HL-60 (cell line): Measurements from ENCODE around the gene FAM169A.
"Not testable (repeated sequence)": the region's sequence is repeated elsewhere in the genome, so short reads cannot be mapped to it uniquely, and the experiment has no call there.

ENCODE experiments used
- DNase-seq, 2 experiments: peaks; one replicate each; pipeline ENCODE4 v3.0.0-alpha.2; 2010 to 2020; ENCODE audit warnings: low read depth in 1 of 2, low spot score in 1 of 2
- H3K27ac ChIP-seq: fragments of 250-450 bp; sonication (Bioruptor Pico); replicated peaks from 2 replicates; pipeline ENCODE4 v1.5.1; 2020; ENCODE audit warnings: mild to moderate bottlenecking, moderate library complexity
- H3K27me3 ChIP-seq: fragments of 250-450 bp; sonication (Bioruptor Pico); 2 replicates; pipeline ENCODE4 v1.5.1; 2021; ENCODE audit warnings: mild to moderate bottlenecking, moderate library complexity; ENCODE audit not compliant: insufficient read depth, poor library complexity, severe bottlenecking
- H3K4me3 ChIP-seq: replicated peaks from 2 replicates; pipeline ENCODE4 v1.5.1; 2011; ENCODE audit warnings: mild to moderate bottlenecking, control low read depth, low read length; ENCODE audit not compliant: insufficient read depth
- CTCF ChIP-seq: IDR thresholded peaks from one replicate; pipeline ENCODE4 v1.5.1; 2011; ENCODE audit warnings: low read length, control low read depth, inconsistent platforms; ENCODE audit not compliant: insufficient read depth
- GABPA ChIP-seq: IDR thresholded peaks from 2 replicates; pipeline ENCODE4 v1.6.1; 2012; ENCODE audit warnings: low read depth
- POLR2AphosphoS5 ChIP-seq: IDR thresholded peaks from 2 replicates; pipeline ENCODE4 v1.6.1; 2012; ENCODE audit warnings: low read depth
- SPI1 ChIP-seq: IDR thresholded peaks from 2 replicates; pipeline ENCODE4 v1.6.1; 2012; ENCODE audit warnings: low read depth, mild to moderate bottlenecking, borderline replicate concordance
- TF ChIP-seq, protein P1 (sequence below): IDR thresholded peaks from 2 replicates; pipeline ENCODE4 v1.6.1; 2012; ENCODE audit warnings: low read depth; ENCODE audit not compliant: insufficient replicate concordance

The FAM169A gene

GRCh38 chr5:74875994-74876791 is 10.0 kb upstream of the FAM169A start:
- Histone ChIP-seq H3K4me3 (no peak overlapping the region), H3K27me3 (no peaks in the 10 kb centered on the region), H3K27ac (no peak overlapping the region)
- no peak for TF ChIP-seq CTCF
- TF ChIP-seq, protein P1, sequence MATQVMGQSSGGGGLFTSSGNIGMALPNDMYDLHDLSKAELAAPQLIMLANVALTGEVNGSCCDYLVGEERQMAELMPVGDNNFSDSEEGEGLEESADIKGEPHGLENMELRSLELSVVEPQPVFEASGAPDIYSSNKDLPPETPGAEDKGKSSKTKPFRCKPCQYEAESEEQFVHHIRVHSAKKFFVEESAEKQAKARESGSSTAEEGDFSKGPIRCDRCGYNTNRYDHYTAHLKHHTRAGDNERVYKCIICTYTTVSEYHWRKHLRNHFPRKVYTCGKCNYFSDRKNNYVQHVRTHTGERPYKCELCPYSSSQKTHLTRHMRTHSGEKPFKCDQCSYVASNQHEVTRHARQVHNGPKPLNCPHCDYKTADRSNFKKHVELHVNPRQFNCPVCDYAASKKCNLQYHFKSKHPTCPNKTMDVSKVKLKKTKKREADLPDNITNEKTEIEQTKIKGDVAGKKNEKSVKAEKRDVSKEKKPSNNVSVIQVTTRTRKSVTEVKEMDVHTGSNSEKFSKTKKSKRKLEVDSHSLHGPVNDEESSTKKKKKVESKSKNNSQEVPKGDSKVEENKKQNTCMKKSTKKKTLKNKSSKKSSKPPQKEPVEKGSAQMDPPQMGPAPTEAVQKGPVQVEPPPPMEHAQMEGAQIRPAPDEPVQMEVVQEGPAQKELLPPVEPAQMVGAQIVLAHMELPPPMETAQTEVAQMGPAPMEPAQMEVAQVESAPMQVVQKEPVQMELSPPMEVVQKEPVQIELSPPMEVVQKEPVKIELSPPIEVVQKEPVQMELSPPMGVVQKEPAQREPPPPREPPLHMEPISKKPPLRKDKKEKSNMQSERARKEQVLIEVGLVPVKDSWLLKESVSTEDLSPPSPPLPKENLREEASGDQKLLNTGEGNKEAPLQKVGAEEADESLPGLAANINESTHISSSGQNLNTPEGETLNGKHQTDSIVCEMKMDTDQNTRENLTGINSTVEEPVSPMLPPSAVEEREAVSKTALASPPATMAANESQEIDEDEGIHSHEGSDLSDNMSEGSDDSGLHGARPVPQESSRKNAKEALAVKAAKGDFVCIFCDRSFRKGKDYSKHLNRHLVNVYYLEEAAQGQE: no peak
- no peak for TF ChIP-seq SPI1
- no peak for TF ChIP-seq POLR2AphosphoS5
- no peak for TF ChIP-seq GABPA
- no peak for DNase-seq

GRCh38 chr5:74873525-74874249 is 7.5 kb upstream of the FAM169A start:
- no peak for DNase-seq
- Histone ChIP-seq H3K27ac (no peak overlapping the region), H3K27me3 (no peaks in the 10 kb centered on the region), H3K4me3 (no peak overlapping the region)
- TF ChIP-seq CTCF: no peak
- no peak for TF ChIP-seq SPI1
- no peak for TF ChIP-seq POLR2AphosphoS5
- TF ChIP-seq GABPA: no peak
- TF ChIP-seq, protein P1: no peak

GRCh38 chr5:74870299-74871067 is 4.3 kb upstream of the FAM169A start:
- TF ChIP-seq, protein P1: no peak
- TF ChIP-seq GABPA (no peak), SPI1 (no peak), POLR2AphosphoS5 (no peak), CTCF (no peak)

DNA sequence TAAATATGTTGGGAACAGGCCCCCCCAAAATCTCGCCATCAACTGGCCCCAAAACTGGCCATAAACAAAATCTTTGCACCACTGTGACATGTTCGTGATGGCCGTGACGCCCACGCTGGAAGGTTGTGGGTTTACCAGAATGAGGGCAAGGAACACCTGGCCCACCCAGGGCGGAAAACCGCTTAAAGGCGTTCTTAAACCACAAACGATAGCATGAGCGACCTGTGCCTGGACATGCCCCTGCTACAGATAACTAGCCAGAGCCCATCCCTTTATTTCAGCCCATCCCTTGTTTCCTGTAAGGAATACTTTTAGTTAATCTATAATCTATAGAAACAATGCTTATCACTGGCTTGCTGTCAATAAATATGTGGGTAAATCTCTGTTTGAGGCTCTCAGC is 3.2 kb upstream of the FAM169A start:
- H3K27ac ChIP-seq: not testable (repeated sequence)

More at GRCh38 chr5:74870299-74871067, 4.3 kb upstream of the FAM169A start:
- DNase-seq: no peak
- Histone ChIP-seq H3K27me3 (peaks cover 2% of the 10 kb centered on the region), H3K27ac (no peak overlapping the region), H3K4me3 (no peak overlapping the region)

More for the DNA sequence above, 3.2 kb upstream of the FAM169A start:
- not testable (repeated sequence) for H3K27me3 ChIP-seq, H3K4me3 ChIP-seq, DNase-seq
